ENCODE measurements around the gene RSRP1.
"Not testable (repeated sequence)": the region's sequence is repeated elsewhere in the genome, so short reads cannot be mapped to it uniquely, and the experiment has no call there.

The RSRP1 gene, protein sequence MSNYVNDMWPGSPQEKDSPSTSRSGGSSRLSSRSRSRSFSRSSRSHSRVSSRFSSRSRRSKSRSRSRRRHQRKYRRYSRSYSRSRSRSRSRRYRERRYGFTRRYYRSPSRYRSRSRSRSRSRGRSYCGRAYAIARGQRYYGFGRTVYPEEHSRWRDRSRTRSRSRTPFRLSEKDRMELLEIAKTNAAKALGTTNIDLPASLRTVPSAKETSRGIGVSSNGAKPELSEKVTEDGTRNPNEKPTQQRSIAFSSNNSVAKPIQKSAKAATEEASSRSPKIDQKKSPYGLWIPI

GRCh38 chr1:25247024-25247828 lies at the start of gene RSRP1:
TSS of gene RSRP1 (minus strand) at chr1:25247454. CDS start at chr1:25246963, 491 bp downstream.
- peak; percentile 99 for DNase-seq (ENCODE audit: low read depth)
- TF ChIP-seq, protein P1, sequence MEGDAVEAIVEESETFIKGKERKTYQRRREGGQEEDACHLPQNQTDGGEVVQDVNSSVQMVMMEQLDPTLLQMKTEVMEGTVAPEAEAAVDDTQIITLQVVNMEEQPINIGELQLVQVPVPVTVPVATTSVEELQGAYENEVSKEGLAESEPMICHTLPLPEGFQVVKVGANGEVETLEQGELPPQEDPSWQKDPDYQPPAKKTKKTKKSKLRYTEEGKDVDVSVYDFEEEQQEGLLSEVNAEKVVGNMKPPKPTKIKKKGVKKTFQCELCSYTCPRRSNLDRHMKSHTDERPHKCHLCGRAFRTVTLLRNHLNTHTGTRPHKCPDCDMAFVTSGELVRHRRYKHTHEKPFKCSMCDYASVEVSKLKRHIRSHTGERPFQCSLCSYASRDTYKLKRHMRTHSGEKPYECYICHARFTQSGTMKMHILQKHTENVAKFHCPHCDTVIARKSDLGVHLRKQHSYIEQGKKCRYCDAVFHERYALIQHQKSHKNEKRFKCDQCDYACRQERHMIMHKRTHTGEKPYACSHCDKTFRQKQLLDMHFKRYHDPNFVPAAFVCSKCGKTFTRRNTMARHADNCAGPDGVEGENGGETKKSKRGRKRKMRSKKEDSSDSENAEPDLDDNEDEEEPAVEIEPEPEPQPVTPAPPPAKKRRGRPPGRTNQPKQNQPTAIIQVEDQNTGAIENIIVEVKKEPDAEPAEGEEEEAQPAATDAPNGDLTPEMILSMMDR (IDR thresholded peaks at IDR 0.05; ENCODE audit: insufficient read depth, low read depth, low read length, missing control alignments): no peak
- peak within 1 kb of the TSS; percentile 73 for H3K4me3 ChIP-seq (ENCODE audit: low read depth, low read length)

DNA sequence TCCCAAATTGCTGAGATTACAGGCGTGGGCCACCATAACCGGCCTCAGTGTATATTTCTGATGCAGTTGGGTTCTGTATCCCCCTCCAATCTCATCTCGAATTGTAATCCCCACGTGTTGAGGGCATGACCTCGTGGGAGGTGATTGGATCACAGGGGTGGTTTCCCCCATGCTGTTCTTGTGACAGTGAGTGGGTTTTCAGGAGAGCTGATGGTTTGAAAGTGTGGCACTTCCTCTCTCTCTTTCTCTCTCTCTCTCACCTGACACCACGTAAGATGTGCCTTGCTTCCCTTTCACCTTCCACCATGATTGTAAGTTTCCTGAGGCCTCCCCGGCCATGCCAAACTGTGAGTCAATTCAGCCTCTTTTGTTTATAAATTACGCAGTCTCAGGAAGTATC lies 49.2 kb upstream of the RSRP1 start:
- not testable (repeated sequence) for DNase-seq (ENCODE audit: low read depth); H3K4me3 ChIP-seq (ENCODE audit: low read depth, low read length)

DNA sequence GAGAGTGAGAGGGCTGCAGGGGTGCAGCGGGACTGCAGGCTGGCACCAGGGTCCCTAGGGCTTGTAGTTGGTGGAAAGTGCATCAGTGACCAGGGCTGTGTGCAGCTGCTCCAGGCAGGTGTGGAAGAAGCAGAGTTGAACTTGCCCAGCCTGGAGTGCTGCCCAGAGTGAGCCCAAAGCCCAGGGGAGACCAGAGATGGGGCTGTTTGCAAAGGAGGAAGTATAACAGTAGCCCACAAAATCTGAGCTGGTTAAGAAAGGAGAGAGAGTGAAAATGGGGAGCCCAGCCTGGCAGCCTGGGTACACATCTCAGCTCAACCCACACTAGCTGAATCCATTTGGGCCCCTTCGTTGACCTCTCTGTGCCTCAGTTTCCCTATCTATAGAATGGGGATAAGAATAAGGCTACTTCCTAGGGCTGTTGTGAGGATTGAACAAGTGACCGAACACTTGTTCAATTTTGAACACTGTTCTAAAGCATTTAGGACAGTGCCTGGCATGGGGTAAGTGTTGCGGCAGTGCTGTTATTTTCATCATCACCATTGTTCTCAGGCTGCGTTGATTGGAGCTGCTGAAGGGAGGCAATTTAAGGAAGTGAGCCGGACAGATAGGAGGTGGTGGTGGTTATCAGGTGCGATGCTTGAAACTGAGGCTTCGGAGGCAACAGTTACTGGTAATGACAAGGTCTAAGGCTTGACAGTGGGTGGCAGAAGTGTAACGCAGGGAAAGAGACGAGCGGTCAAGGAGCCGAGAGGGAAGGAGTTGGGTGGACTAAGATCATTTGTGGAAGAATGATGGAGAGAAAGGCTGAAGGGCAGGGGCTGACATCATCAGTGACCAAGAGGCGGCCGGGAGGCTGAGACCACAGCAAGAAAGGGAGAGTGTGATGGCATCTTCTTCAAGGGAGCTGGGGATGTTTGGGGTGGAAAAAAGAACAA lies 47.9 kb upstream of the RSRP1 start:
- not testable (repeated sequence) for DNase-seq (ENCODE audit: low read depth); H3K4me3 ChIP-seq (ENCODE audit: low read depth, low read length)

GRCh38 chr1:25293426-25293825 lies 46.2 kb upstream of the RSRP1 start:
- DNase-seq (ENCODE audit: low read depth); H3K4me3 ChIP-seq (ENCODE audit: low read depth, low read length): not testable (repeated sequence)

- not testable (repeated sequence) for H3K4me3 ChIP-seq (ENCODE audit: low read depth, low read length); DNase-seq (ENCODE audit: low read depth)
- TF ChIP-seq, protein P1 (IDR thresholded peaks at IDR 0.05; ENCODE audit: insufficient read depth, low read depth, low read length, missing control alignments): peak; percentile 6
Measured at GRCh38 chr1:25290043-25290442, 42.8 kb upstream of the RSRP1 start.

- not testable (repeated sequence) for H3K4me3 ChIP-seq (ENCODE audit: low read depth, low read length); DNase-seq (ENCODE audit: low read depth)
Measured at GRCh38 chr1:25288573-25289101, 41.4 kb upstream of the RSRP1 start.

DNA sequence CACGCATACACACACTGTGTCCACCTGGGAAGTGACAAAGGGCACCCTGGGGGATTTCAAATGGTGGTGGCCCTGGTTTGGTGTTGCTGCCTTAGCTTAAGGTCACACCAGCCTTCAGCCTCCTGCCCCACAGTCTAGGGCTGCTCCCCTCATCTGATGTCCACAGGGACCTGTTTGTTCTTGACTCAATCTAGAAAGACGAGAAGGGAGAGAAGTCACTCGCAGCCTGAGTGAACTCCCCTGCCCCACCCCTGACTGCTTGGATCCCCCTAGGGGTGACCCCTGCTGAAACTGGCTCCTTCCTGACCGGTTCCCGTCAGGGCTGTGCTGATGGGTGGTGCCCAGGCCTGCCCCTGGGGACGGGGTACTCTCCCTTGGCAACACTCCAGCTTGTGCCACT lies 39.9 kb upstream of the RSRP1 start:
- DNase-seq (ENCODE audit: low read depth): peak; percentile 23

DNA sequence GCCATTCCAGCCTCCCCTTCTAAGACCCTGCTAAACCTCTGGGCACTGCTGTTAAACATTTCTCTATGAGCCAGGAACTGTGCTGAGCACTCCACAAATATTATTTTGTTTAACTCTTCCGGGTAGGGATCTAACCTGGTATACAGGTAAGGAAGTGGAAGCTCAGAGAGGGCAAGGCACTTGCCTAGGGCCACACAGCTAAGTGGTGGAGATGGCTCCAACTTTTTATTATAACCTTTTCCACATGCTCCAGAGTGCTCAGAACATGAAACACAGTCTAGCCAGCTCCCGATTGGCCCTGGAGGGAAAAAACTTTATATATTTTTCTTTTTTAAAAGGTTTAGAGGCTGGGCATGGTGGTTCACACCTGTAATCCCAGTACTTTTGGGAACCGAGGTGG lies 38.6 kb upstream of the RSRP1 start:
- DNase-seq (ENCODE audit: low read depth); H3K4me3 ChIP-seq (ENCODE audit: low read depth, low read length): not testable (repeated sequence)

More for the DNA sequence above, 39.9 kb upstream of the RSRP1 start:
- H3K4me3 ChIP-seq (ENCODE audit: low read depth, low read length): not testable (repeated sequence)

DNA sequence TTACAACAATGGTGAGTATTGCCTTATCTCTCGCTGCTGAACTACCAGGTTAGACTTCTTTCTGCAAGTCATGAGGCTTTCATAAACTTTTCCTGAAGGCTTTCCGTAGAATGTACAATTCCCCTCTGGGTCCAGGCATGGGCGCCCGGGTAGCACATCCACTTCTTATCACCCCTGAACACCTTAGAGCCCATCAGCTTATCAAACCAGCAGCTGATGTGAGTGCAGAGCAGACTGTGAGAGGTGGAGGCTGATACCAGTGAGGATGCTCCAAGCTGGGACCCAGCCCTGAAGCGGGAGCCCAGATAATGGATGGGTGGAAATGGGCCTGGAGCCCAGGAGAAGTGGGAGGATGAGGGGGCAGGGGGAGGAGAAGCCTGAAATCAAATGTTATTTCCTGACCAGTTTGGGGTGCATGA lies 32.4 kb upstream of the RSRP1 start:
- not testable (repeated sequence) for H3K4me3 ChIP-seq (ENCODE audit: low read depth, low read length); DNase-seq (ENCODE audit: low read depth)

- not testable (repeated sequence) for H3K4me3 ChIP-seq (ENCODE audit: low read depth, low read length); DNase-seq (ENCODE audit: low read depth)
Measured at GRCh38 chr1:25278790-25279189, 31.5 kb upstream of the RSRP1 start.

DNA sequence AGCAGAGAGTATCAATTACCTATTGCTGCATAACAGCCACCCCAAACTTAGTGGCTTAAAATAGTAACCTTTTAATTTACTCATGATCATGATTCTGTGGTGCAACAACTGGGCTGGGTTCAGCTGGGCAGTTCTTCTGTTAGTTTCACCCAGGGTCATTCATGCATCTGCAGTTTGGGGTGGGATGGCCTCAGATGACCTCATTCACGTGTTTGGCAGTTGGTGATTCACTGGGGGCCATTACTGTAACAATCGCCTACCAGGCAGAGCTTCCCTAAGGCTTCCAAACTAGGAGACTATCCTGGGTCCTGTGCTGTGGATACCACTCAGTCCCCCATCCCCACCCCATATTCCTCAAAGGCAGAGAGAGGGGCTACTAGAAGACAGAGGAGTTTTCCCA lies 31.1 kb upstream of the RSRP1 start:
- H3K4me3 ChIP-seq (ENCODE audit: low read depth, low read length); DNase-seq (ENCODE audit: low read depth): not testable (repeated sequence)

DNA sequence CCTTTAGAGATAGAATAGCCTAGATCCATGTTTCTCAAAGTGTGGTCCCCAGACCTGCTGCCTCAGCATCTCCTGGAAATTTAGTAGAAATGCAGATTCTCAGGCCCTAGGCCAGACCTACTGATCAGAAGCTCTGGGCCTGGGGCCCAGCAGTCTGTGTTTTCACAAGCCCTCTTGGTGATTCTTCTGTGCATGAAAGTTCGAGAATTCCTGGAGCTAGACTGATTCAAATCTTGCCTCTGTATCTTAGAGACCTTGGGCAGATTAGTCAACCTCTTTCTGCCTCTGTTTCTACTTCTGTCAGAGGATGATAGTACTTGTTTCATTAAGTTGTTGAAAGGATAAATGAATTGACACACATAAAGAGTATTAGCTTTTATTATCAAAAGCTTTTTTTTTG lies 30.0 kb upstream of the RSRP1 start:
- not testable (repeated sequence) for H3K4me3 ChIP-seq (ENCODE audit: low read depth, low read length); DNase-seq (ENCODE audit: low read depth)

DNA sequence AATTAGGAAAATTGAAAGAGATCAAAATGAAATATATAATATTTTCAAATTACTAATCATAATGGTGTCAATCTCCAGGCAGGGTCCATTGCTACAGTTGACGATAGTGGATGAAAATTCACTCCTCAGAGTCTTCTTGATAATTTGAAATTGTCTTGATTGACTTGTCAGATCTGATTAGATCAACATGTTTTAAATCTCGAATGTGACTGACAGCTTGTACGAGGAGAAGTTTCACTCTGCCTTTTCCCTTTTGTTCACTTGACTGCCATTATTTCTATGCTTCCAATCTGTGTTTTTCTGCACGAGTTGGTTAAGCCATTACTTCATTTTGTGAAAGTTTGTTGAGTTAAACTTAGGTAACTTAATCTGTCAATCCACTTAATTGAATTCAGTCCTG lies 28.4 kb upstream of the RSRP1 start:
- H3K4me3 ChIP-seq (ENCODE audit: low read depth, low read length); DNase-seq (ENCODE audit: low read depth): not testable (repeated sequence)

- not testable (repeated sequence) for DNase-seq (ENCODE audit: low read depth)
Measured at GRCh38 chr1:25272238-25272637, 25.0 kb upstream of the RSRP1 start, which contains the start of gene RHD. TSS of gene RHD (plus strand) at chr1:25272509. CDS start at chr1:25272548, 39 bp downstream.

DNA sequence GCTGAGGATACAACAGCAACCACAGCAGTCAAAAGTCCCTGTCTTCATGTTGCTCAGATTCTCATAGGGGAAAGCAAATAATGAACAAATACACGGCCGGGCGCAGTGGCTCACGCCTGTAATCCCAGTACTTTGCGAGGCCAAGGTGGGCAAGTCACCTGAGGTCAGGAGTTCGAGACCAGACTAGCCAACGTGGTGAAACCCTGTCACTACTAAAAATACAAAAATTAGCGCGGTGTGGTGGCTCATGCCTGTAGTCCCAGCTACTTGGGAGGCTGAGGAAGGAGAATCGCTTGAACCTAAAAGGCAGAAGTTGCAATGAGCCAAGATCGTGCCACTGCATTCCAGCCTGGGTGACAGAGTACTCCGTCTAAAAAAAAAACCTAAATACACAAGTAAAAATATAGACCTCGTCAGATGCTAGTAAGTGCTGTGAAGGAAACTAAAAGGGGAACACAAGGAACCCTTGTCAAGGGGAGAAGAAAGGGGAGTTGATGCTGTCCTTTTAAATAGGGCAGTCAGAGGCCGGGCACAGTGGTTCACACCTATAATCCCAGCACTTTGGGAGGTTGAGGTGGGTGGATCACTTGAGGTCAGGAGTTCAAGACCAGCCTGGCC lies 21.0 kb upstream of the RSRP1 start:
- peak overlapping the region; percentile 58 for H3K4me3 ChIP-seq (ENCODE audit: low read depth, low read length)
- not testable (repeated sequence) for DNase-seq (ENCODE audit: low read depth)

More at GRCh38 chr1:25272238-25272637, 25.0 kb upstream of the RSRP1 start, which contains the start of gene RHD:
- not testable (repeated sequence) for H3K4me3 ChIP-seq (ENCODE audit: low read depth, low read length)

All from GM12865 (cell line).